H1 (cell line): Measurements from ENCODE around the gene DSE. TPM values are rescaled to one million over a fixed set of nuclear protein-coding genes. Genes with fewer than 3 reads are reported as not detected.

ENCODE experiments used
- CTCF ChIA-PET: fragments of 300-600 bp; sonication (Branson Sonifier 250); formaldehyde crosslinking; loops from one replicate; lab custom pipeline; 2021; ENCODE audit not compliant: partially characterized antibody; lab: Charles Lee
- POLR2A ChIA-PET: fragments of 300-600 bp; sonication (Branson Sonifier 250); formaldehyde crosslinking; loops from one replicate; lab custom pipeline; 2021; ENCODE audit warnings: inconsistent platforms; ENCODE audit not compliant: partially characterized antibody; lab: Charles Lee
- DNase-seq, 2 experiments: peaks; one replicate each; pipeline versions ENCODE4 v3.0.0 to v3.0.0-alpha.2; 2010 to 2022; ENCODE audit warnings: low spot score in 2 of 2, low read depth in 1 of 2, mixed read lengths in 1 of 2
- FAIRE-seq: peaks from 2 replicates; lab custom pipeline; 2011; peaks lifted over from hg19 to GRCh38; lab: Jason Lieb, UNC
- H2AFZ ChIP-seq: 2 replicates; pipeline ENCODE4 v1.8.1; 2012; ENCODE audit warnings: low read length, inconsistent platforms
- H2AK5ac ChIP-seq: 2 replicates; pipeline ENCODE4 v1.6.1; 2013; ENCODE audit warnings: low read depth, low read length
- H2BK120ac ChIP-seq: replicated peaks from 2 replicates; pipeline ENCODE3; 2013; ENCODE audit warnings: low read depth, low read length, inconsistent platforms
- H2BK12ac ChIP-seq: 2 replicates; pipeline ENCODE4 v1.6.1; 2013; ENCODE audit warnings: low read depth, low read length
- H2BK15ac ChIP-seq: 2 replicates; pipeline ENCODE4 v1.6.1; 2013; ENCODE audit warnings: low read length
- H2BK20ac ChIP-seq: 2 replicates; pipeline ENCODE4 v1.6.1; 2013; ENCODE audit warnings: low read length
- H2BK5ac ChIP-seq: 2 replicates; pipeline ENCODE4 v1.6.1; 2013; ENCODE audit warnings: low read depth, low read length
- H3K14ac ChIP-seq: 2 replicates; pipeline ENCODE4 v1.6.1; 2013; ENCODE audit warnings: inconsistent platforms; ENCODE audit not compliant: insufficient read length
- H3K18ac ChIP-seq: 2 replicates; pipeline ENCODE4 v1.6.1; 2013; ENCODE audit warnings: low read length; ENCODE audit errors: extremely low read depth
- H3K23ac ChIP-seq: 2 replicates; pipeline ENCODE4 v1.6.1; 2013; ENCODE audit warnings: inconsistent platforms; ENCODE audit not compliant: insufficient read length
- H3K23me2 ChIP-seq: 2 replicates; pipeline ENCODE4 v1.6.1; 2013; ENCODE audit warnings: low read depth, low read length
- H3K27ac ChIP-seq: 2 replicates; pipeline ENCODE4 v1.6.1; 2011; ENCODE audit warnings: low read depth, low read length, inconsistent platforms
- H3K27me3 ChIP-seq, 4 experiments: replicated peaks in 1 of 4; 1 replicate in 1 of 4; 2 replicates in 3 of 4; pipeline versions ENCODE4 v1.6.1 to v1.8.1; 2011 to 2013; ENCODE audit warnings: low read length in 3 of 4, mild to moderate bottlenecking in 3 of 4, inconsistent platforms in 2 of 4, mixed read lengths in 2 of 4, moderate library complexity in 1 of 4; ENCODE audit not compliant: control insufficient read depth in 3 of 4, insufficient read depth in 3 of 4; ENCODE audit errors: extremely low read depth in 1 of 4
- H3K36me3 ChIP-seq, 4 experiments: 2 replicates each; pipeline versions ENCODE4 v1.6.1 to v1.8.1; 2011 to 2013; ENCODE audit warnings: mild to moderate bottlenecking in 4 of 4, low read length in 3 of 4, moderate library complexity in 2 of 4, control low read depth in 1 of 4, inconsistent platforms in 1 of 4; ENCODE audit not compliant: insufficient read depth in 4 of 4, control insufficient read depth in 2 of 4
- H3K4ac ChIP-seq: replicated peaks from 2 replicates; pipeline ENCODE3; 2013; ENCODE audit warnings: low read length, low read depth, mixed read lengths, inconsistent platforms; ENCODE audit not compliant: insufficient read length
- H3K4me1 ChIP-seq, 4 experiments: replicated peaks in 1 of 4; 1 replicate in 1 of 4; 2 replicates in 3 of 4; pipeline versions ENCODE4 v1.6.1 to v1.8.1; 2011 to 2013; ENCODE audit warnings: low read length in 3 of 4, inconsistent platforms in 2 of 4, mixed read lengths in 1 of 4; ENCODE audit not compliant: insufficient read depth in 4 of 4, control insufficient read depth in 3 of 4
- H3K4me2 ChIP-seq, 2 experiments: 2 replicates each; pipeline versions ENCODE4 v1.6.1 to v1.8.1; 2011 to 2013; ENCODE audit warnings: low read depth in 2 of 2, low read length in 2 of 2, control low read depth in 1 of 2, inconsistent platforms in 1 of 2, mild to moderate bottlenecking in 1 of 2; ENCODE audit not compliant: insufficient read depth in 1 of 2
- H3K4me3 ChIP-seq, 4 experiments: fragments of 200-600, 300-600 bp in 1 of 4; sonication (generic), shearing (Covaris generic), sonication (Bioruptor Twin) in 1 of 4; 2 replicates each; pipeline versions ENCODE4 v1.5.1 to v1.8.1; 2011 to 2016; ENCODE audit warnings: low read length in 4 of 4, low read depth in 3 of 4, control low read depth in 2 of 4, inconsistent platforms in 2 of 4, mild to moderate bottlenecking in 2 of 4, mixed read lengths in 1 of 4, moderate library complexity in 1 of 4; ENCODE audit not compliant: insufficient read depth in 2 of 4; ENCODE audit errors: extremely low read depth in 1 of 4
- H3K56ac ChIP-seq: replicated peaks from 2 replicates; pipeline ENCODE3; 2013; ENCODE audit warnings: low read depth, mild to moderate bottlenecking, mixed read lengths, low read length, inconsistent platforms; ENCODE audit not compliant: insufficient read length
- H3K79me1 ChIP-seq: 2 replicates; pipeline ENCODE4 v1.6.1; 2013; ENCODE audit warnings: low read depth, low read length, control low read depth
- H3K79me2 ChIP-seq, 2 experiments: 2 replicates each; pipeline versions ENCODE4 v1.6.1 to v1.8.1; 2012 to 2013; ENCODE audit warnings: low read length in 2 of 2, mild to moderate bottlenecking in 2 of 2, inconsistent platforms in 1 of 2; ENCODE audit not compliant: insufficient read depth in 2 of 2, control insufficient read depth in 1 of 2
- H3K9ac ChIP-seq, 4 experiments: replicated peaks in 1 of 4; 1 replicate in 1 of 4; 2 replicates in 3 of 4; pipeline versions ENCODE4 v1.6.1 to v1.8.1; 2011 to 2013; ENCODE audit warnings: low read depth in 3 of 4, low read length in 3 of 4, control low read depth in 2 of 4, mild to moderate bottlenecking in 2 of 4, moderate library complexity in 2 of 4, inconsistent platforms in 1 of 4; ENCODE audit errors: extremely low read depth in 1 of 4
- H3K9me3 ChIP-seq, 2 experiments: 2 replicates each; pipeline versions ENCODE4 v1.6.1 to v1.8.1; 2012 to 2013; ENCODE audit warnings: mild to moderate bottlenecking in 2 of 2, moderate library complexity in 2 of 2, control low read depth in 1 of 2, inconsistent platforms in 1 of 2, low read depth in 1 of 2, low read length in 1 of 2, mixed read lengths in 1 of 2; ENCODE audit not compliant: insufficient read depth in 2 of 2
- H4K20me1 ChIP-seq, 2 experiments: replicated peaks in 1 of 2; 2 replicates each; pipeline versions ENCODE3 to v1.8.1; 2011 to 2013; ENCODE audit warnings: inconsistent platforms in 2 of 2, low read length in 2 of 2, mild to moderate bottlenecking in 1 of 2; ENCODE audit not compliant: insufficient read depth in 2 of 2, control insufficient read depth in 1 of 2
- H4K5ac ChIP-seq: 2 replicates; pipeline ENCODE4 v1.6.1; 2013; ENCODE audit warnings: low read length, low read depth, mixed read lengths, inconsistent platforms; ENCODE audit not compliant: insufficient read length
- H4K8ac ChIP-seq: 2 replicates; pipeline ENCODE4 v1.8.0; 2013; ENCODE audit warnings: mild to moderate bottlenecking, moderate library complexity, low read length, inconsistent platforms; ENCODE audit not compliant: insufficient read depth; ENCODE audit errors: extremely low read depth
- H4K91ac ChIP-seq: replicated peaks from 2 replicates; pipeline ENCODE3; 2013; ENCODE audit warnings: low read length, mixed read lengths, inconsistent platforms; ENCODE audit not compliant: insufficient read length
- EZH2 ChIP-seq: fragments of 200-600 bp; sonication (generic); IDR thresholded peaks from 2 replicates; pipeline ENCODE4 v1.7.1; 2012; ENCODE audit warnings: low read depth, mild to moderate bottlenecking, moderate library complexity, low read length, inconsistent platforms; ENCODE audit not compliant: severe bottlenecking
- RNF2 ChIP-seq: fragments of 200-900, 300-1000 bp; sonication (generic); IDR thresholded peaks from 2 replicates; pipeline ENCODE4 v1.7.1; 2016; ENCODE audit warnings: borderline replicate concordance, low read depth, mild to moderate bottlenecking, antibody characterized with exemption, low read length; ENCODE audit not compliant: poor library complexity, severe bottlenecking; ENCODE audit errors: missing control alignments
- whole genome bisulfite sequencing, 2 experiments: shearing (Covaris generic) in 1 of 2; methylation state at CpG; one replicate each; pipeline versions ENCODE4 v1.1.6 to v1.1.7; 2013 to 2015; ENCODE audit warnings: low lambda C conversion rate in 2 of 2, mixed read lengths in 2 of 2, inconsistent platforms in 1 of 2, low coverage in 1 of 2, missing lambda C conversion rate in 1 of 2; ENCODE audit not compliant: insufficient replicate concordance in 2 of 2, insufficient coverage in 1 of 2, insufficient read length in 1 of 2; ENCODE audit errors: extremely low coverage in 1 of 2, missing lambda C conversion rate in 1 of 2; 5-methylcytosine and 5-hydroxymethylcytosine counted together
- polyA plus RNA-seq, 7 experiments: library from polyadenylated mRNA; depleted of rRNA in 3 of 7; stranded (reverse) in 5 of 7; unstranded in 2 of 7; fragments of >200 nt in 5 of 7; fragments of 200-250 nt in 2 of 7; gene quantifications; 1 replicate in 5 of 7; 2 replicates in 1 of 7; 4 replicates in 1 of 7; pipeline versions ENCODE4 v1.2.1 to v1.2.3, GENCODE V29; 2011 to 2013; ENCODE audit warnings: missing spikeins in 2 of 7, mixed read lengths in 2 of 7
- total RNA-seq: library from RNA; stranded (reverse); fragmentation: NEBNext Ultra II Directional; extraction: Animal tissue kit (Norgen Biotek cat#: 25700); gene quantifications from 2 replicates; pipeline ENCODE4 v1.2.1, GENCODE V29; 2021

The DSE gene
- total and polyA plus RNA-seq, 2 of the 8 experiments (the other 6 are each of a cell fraction or from before 2014, with no cell fraction given) = 32.5 to 94.4 TPM

- Histone ChIP-seq H3K27ac (no peak overlapping the region), H3K18ac (no peak overlapping the region), H4K8ac (no peak overlapping the region), H3K79me1 (no peaks in the 10 kb centered on the region), H2BK12ac (no peak overlapping the region), H4K5ac (no peak overlapping the region), H3K4me3 (no peak overlapping the region), H2AK5ac (no peak overlapping the region), H4K20me1 (peaks cover 0 to 4% of the 10 kb centered on the region in 2 experiments), H3K27me3 (peaks cover 0 to 2% (median 0%) of the 10 kb centered on the region in 4 experiments; a peak in 1 of 7 replicates), H3K23me2 (no peaks in the 10 kb centered on the region), H3K23ac (no peak overlapping the region), H4K91ac (no peak overlapping the region), H2BK120ac (no peak overlapping the region), H3K14ac (no peak overlapping the region), H2BK20ac (no peak overlapping the region), H2BK5ac (no peak overlapping the region), H3K4me2 (no peak overlapping the region), H2BK15ac (no peak overlapping the region), H3K56ac (no peak overlapping the region), H3K4me1 (peaks cover 0 to 12% (median 6%) of the 10 kb centered on the region in 4 experiments; a peak in 4 of 7 replicates), H3K79me2 (peaks cover 0 to 73% of the 10 kb centered on the region in 2 experiments; a peak in 2 of 4 replicates), H3K36me3 (peaks cover 0 to 4% (median 1%) of the 10 kb centered on the region in 4 experiments; a peak in 2 of 8 replicates), H3K9me3 (no peaks in the 10 kb centered on the region), H2AFZ (no peak overlapping the region), H3K4ac (no peak overlapping the region), H3K9ac (no peak overlapping the region)
- CTCF ChIA-PET = interaction anchor here (0.8 to 2.4 kb wide), 4 partner anchors 10 to 133 kb away, joined by 3 to 15 read pairs (median 4); no protein-coding TSS in a partner anchor
- 85% methylated on average over 2 of the region's 2 CpGs; no CpG with 5 or more reads in 1 of the 2 experiments for WGBS, 2 experiments
- POLR2A ChIA-PET = interaction anchor here (0.7 to 1.0 kb wide), 4 partner anchors 8 to 119 kb away, joined by 3 to 4 read pairs (median 3); no protein-coding TSS in a partner anchor
- DNase-seq = no peak
- TF ChIP-seq EZH2 (no peak), RNF2 (no peak)
- FAIRE-seq = no peak
These were observed 31.6 kb downstream of the DSE start for GRCh38 chr6:116402108-116402937.
